H54 (cell line): ENCODE data around the gene VWA2.
A peak's percentile ranks its signal among the peaks of the same experiment; 100 is the strongest.

Experiments used
- DNase-seq: peaks from one replicate; pipeline ENCODE4 v3.0.0; 2011; ENCODE audit warnings: low spot score, mixed read lengths; ENCODE audit not compliant: insufficient read length
- FAIRE-seq: peaks from 3 replicates; lab custom pipeline; 2011; peaks lifted over from hg19 to GRCh38; lab: Jason Lieb, UNC
- POLR2A ChIP-seq: IDR thresholded peaks from 2 replicates; pipeline ENCODE4 v1.6.1; 2011; ENCODE audit warnings: low read depth, mild to moderate bottlenecking, low read length

VWA2 gene

DNA sequence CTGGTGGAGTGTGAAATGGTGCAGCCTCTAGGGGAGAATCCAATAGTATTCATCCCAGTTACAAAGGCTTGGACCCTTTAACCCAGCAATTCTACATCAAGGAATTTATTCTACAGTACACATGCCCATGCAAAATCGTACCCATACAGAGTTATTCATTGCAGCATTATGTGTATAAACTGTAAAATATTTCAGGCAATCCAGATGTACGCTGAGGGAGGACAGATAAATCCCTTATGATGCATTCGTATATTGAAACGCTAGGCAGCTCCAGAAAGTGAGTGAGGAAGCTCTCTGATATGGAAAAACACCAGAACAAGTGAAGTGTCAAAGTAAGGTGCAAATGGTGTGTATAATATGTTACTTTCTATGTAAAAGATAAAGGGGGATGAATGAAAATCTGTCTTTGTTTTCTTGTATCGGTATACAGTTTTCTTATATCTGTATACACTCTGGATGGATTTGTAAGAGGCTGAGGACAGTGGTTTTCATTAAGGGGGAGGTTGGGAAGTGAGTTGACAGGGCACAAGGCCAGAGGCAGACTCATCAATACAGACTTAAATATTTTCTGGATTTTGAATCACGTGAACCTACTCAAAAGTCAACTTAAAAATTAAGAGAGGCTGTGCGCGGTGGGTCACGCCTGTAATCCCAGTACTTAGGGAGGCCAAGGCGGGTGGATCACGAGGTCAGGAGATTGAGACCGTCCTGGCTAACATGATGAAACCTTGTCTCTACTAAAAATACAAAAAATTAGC is 17.1 kb downstream of the VWA2 start:
- DNase-seq: no peak
- FAIRE-seq: no peak
- no peak for TF ChIP-seq POLR2A

DNA sequence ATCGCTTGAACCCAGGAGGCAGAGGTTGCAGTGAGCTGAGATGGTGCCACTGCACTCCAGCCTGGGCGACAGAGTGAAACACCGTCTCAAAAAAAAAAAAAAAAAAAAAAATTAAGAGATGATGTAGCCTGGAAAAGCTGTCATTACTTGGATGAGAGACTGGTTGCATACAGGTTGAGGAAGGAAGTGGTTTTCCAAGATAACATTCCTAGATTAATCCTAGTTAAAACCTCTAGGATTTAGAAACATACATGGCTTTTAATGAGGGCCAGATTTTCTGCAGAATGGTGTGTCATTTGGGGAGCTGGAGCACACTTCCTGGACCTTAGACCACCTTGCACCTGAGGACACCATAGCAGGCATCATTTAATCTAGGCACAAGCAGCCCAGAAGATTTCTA is 17.8 kb downstream of the VWA2 start:
- FAIRE-seq (no peak), DNase-seq (no peak)
- TF ChIP-seq POLR2A: no peak

DNA sequence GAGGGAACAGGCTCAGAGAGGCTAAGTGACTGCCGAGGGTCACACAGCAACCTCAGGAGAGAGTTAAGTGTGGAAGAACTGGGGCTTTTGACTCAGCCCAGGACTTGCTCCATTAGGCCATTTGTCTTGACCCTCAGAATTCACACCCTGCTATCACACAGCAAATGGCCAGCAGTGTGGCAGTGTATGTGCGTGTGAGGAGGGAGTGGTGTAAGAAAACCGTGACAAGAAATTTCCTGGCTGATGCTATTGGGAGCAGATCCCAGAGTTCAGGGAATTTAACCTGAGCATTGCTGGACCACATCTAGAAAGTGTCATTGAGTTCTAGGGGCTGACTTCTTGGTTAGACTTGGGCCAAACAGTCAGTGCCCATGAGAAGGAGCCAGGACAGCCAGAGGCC is 18.4 kb downstream of the VWA2 start:
- FAIRE-seq (no peak), DNase-seq (no peak)
- no peak for TF ChIP-seq POLR2A

DNA sequence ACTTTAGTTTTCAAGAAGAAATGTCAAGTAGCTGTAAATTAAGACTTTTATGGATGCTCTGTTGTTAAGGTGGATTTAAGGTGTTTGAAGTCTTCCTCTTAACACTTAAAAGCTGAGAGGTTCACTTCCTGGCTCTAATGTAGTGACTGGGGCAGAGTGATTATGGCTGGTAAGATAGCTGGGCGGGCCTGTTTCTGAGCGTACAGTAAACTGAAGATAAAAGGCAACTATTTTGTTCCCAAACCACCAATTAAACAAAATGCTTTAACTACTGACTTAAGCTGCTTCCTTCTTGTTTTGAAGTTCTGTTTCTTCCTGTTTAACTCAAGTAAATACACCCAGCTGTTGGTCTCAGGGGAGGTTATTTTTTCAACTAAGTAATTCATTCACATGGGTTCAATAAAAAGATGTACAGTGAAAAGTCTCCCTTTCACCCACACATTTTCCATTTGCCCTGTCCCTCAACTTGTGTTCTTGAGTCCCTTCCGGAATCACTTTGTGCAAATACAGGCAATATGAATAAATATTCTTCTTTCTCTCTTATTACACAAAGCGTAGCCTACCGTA is 19.3 kb downstream of the VWA2 start:
- TF ChIP-seq POLR2A: no peak
- DNase-seq: no peak
- FAIRE-seq: no peak

DNA sequence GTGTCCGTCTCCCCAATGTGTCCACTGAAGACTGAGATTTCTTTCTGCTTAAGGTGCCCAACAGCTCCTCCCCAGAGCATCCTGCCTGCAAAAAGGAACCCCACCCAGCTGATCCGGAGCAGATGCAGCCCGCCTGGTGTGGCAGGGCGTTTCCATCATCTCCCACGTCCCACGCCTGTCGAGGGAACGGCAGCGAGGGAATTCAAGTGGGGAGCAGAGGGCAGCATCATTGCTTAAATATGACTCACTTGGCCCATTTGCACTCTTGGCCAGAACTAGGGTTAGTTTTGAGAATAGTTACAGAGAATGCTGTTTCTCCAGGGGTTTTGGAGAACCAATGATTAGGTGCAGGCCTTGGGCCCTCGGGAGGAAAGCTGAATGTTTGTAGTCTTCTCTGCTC is 20.8 kb downstream of the VWA2 start:
- no peak for DNase-seq
- no peak for FAIRE-seq
- no peak for TF ChIP-seq POLR2A

DNA sequence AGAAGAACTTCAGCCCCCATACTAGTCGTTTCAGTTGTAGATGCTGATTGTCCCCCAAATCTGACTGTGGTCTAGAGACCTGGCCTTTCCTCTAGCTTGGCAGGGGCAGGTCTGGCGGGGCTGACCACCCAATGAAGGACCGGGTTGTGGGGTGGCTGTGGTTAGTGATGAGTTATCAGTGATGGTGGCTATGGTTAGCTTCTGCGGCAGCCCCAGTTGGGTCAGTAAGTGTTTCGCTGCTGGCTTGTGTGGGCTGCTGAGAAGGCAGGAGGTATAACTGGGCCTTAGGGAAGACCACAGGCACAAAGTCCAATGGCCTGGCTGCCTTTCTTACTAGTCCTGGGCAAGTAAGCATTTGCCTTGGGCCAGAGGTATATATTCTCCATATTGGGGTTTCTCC is 21.3 kb downstream of the VWA2 start:
- no peak for FAIRE-seq
- no peak for TF ChIP-seq POLR2A
- DNase-seq: no peak

DNA sequence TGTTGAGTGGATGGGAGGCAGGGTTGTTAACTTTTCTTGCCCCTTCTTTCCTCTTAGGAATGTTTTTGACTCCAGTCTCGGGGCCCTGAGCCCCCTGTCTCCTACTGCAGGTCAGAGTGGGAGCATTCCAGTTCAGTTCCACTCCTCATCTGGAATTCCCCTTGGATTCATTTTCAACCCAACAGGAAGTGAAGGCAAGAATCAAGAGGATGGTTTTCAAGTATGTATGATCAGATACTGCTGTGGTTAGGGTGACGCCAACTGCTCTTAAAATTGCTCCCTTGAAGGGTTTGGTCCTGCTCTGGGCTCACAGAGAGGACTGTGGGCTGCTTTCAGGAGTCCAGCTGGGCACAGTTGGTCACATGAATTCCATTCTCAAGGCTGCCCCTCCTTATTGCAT is 22.0 kb downstream of the VWA2 start:
- TF ChIP-seq POLR2A: no peak
- no peak for DNase-seq
- no peak for FAIRE-seq

DNA sequence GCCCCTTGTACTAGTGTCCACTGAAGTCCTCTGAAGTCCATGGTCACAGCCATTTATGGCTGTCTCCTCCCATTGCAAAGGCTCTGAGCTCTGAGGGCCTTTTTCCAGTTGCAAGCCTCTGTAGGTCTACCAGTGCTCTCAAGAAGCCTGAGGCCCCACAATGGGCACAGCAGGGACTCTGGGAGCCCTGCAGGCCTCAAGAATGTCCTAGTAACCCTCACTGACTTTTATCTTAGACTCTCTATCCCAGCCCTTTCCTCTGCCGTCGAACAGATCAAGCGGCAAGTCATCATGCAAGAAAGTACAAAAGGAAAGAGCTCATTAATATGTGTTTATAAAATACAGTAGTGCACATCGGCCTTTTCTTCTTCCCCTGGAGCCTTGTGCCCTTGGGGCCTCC is 23.4 kb downstream of the VWA2 start:
- TF ChIP-seq POLR2A: no peak
- DNase-seq (no peak), FAIRE-seq (no peak)

DNA sequence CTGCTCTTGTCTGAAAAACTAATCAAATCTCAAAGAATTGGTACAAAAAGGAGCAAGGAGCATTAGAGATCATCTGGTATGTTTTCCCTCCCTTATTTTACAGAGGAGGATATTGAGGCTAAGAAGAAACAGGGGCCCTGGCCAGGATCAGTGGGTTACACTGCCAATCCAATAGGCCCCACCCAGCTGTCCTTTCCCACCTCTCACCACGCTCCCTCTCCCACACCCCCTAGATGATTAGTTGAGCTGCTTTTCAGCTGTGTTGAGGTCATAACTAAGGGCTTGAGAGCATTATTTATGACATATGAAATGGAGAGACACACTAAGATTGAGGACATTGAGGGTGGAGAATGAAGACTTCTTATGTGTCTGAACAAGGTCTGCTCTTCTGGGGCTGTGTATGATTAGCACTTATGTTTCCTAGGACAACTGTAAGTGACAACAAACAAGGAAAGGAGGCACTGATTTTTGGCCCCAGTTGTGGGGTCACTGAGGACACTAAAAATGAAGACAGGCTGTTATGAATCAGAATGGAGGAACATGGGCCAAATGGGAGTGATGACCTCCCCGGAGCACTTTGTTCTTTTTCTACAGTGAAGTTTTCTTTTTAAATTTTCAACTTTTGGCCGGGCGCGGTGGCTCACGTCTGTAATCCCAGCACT is 26.5 kb downstream of the VWA2 start:
- DNase-seq (no peak), FAIRE-seq (no peak)
- TF ChIP-seq POLR2A: no peak

DNA sequence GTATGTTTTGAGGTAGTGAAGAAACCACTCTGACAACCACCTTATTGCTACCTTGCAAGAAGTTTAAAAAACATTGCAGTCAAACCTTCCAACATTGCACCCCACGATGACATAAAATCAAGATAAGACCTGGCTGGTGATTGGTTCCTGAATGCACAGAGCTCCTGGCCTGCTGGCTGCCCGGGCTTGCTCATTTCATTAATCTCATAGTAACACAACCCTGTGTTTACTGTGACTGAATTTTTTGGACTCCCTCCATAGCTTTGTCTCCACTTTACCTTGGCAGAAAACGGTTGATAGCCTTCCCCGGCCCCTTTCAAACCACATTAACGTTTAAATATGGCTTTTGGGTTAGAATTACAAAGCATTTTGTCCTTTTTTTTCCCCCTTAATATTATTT is 27.5 kb downstream of the VWA2 start:
- TF ChIP-seq POLR2A: no peak
- no peak for FAIRE-seq
- no peak for DNase-seq

DNA sequence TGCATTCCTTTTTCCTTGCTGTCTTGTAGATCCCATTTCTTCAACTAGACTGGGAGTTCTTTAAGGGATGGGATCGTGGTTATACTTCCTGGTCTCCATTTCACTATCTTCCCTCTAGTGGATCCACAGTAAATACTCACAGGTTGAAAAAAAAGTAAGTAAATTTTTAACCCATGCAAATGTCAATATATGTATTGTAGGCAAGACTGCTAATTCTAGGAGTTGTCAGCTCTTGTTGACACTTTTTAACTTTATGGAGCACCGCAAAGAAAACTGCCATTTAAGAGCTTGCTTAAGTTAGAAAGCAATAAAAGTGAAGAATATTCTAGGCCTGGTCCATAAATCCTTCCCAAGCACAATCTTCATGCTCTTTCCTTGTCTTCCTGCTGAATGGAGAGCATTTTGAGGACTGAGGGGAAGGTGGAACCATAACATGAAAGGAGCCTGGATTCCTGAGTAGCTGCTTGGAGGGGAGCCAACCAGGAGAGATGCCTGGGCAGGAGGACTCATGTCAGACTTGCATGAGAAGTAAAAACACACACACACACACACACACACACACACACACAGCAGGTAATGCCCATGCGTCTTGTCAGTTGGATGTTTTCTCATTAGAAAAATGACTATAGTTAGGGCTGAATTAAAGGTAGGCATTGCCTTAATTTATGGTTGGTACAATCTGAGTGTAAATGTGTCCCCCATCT is 32.2 kb downstream of the VWA2 start:
- no peak for DNase-seq
- TF ChIP-seq POLR2A: no peak
- FAIRE-seq: no peak

DNA sequence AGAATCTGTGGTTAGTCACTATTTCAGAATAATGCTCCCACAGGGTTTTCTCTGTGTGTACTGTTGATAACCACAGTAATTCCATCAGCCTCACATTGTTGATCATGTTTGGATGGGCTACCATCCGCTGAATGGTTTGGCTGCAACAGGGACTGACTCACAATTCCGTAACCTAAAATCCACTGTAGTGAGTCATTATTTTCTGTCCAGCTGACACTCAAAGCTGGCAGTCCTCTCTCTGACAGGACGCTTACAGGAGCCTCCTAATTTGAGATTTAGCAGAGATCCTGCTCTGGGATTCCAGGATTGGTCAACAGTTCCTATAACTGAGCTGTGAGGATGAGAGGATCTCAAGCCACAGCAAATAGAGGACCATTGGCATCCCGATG is 32.7 kb downstream of the VWA2 start:
- FAIRE-seq (peak; percentile 36), DNase-seq (peak; percentile 76)
- TF ChIP-seq POLR2A: no peak

DNA sequence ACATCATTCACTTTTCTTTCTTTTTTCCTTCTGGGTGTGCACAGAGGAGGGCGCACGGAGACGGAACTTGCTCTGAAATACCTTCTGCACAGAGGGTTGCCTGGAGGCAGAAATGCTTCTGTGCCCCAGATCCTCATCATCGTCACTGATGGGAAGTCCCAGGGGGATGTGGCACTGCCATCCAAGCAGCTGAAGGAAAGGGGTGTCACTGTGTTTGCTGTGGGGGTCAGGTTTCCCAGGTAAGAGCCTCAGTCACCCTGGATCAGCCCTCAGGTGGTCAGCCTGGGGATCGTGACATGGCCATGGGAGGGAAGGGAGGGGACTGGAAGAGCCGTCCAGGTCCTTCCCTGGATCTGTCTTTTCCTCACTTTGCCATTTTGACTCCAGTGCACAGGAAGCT is 33.6 kb downstream of the VWA2 start:
- TF ChIP-seq POLR2A: no peak
- FAIRE-seq (no peak), DNase-seq (no peak)

DNA sequence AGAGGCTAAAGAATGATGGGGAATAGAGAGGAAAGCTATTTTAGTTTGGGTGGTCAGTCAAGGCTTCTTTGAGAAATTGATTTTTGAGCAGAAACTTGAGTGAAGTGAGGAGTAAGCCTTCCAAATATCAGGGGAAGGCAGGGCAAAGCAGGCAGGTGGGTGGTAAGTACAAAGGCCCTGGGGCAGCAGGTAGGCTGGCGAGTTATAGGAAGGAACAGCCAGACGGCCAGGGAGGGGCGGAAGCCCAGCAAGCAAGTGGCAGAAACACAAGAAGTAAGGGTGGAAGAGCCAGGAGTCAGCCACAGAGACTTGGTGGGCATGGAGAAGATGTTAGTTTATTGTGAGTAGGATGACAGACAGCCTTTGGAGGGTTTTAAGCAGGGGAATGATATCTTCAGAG is 34.9 kb downstream of the VWA2 start:
- no peak for DNase-seq
- TF ChIP-seq POLR2A: no peak
- FAIRE-seq: no peak
